Gastrocnemius medialis (tissue), 4 donors: ENCODE measurements around the gene SUGCT.

Source experiments
- CTCF ChIP-seq, 5 experiments: fragments of 450-650 bp in 3 of 5; fragments of 200-600 bp in 2 of 5; sonication (generic) in 2 of 5; IDR thresholded peaks in 4 of 5; conservative IDR thresholded peaks in 1 of 5; 1 replicate in 4 of 5; 2 replicates in 1 of 5; pipeline ENCODE4 v1.5.1; 2016 to 2019; ENCODE audit warnings: antibody characterized with exemption in 5 of 5, mild to moderate bottlenecking in 3 of 5, moderate library complexity in 3 of 5
- POLR2A ChIP-seq, 2 donors: fragments of 450-650 bp; IDR thresholded peaks; one replicate each; pipeline ENCODE4 v1.6.1; 2017; ENCODE audit warnings: antibody characterized with exemption in 2 of 2, mild to moderate bottlenecking in 2 of 2, moderate library complexity in 2 of 2

- TF ChIP-seq CTCF (IDR thresholded peaks at IDR 0.05 in 4 of 5, conservative IDR thresholded peaks at IDR 0.05 in 1 of 5) (no peak), POLR2A (IDR thresholded peaks at IDR 0.05) (no peak)
Observed at GRCh38 chr7:40802497-40802896, 667.7 kb downstream of the SUGCT start.
